Gastrocnemius medialis (tissue), 4 donors: ENCODE results near the gene PLA2G6.

Experiments
- POLR2A ChIP-seq, 2 donors: fragments of 450-650 bp; IDR thresholded peaks; one replicate each; pipeline ENCODE4 v1.6.1; 2017; ENCODE audit warnings: antibody characterized with exemption in 2 of 2, mild to moderate bottlenecking in 2 of 2, moderate library complexity in 2 of 2
- TF ChIP-seq, protein P1 (sequence below), 5 experiments: fragments of 450-650 bp in 3 of 5; fragments of 200-600 bp in 2 of 5; sonication (generic) in 2 of 5; IDR thresholded peaks in 4 of 5; conservative IDR thresholded peaks in 1 of 5; 1 replicate in 4 of 5; 2 replicates in 1 of 5; pipeline ENCODE4 v1.5.1; 2016 to 2019; ENCODE audit warnings: antibody characterized with exemption in 5 of 5, mild to moderate bottlenecking in 3 of 5, moderate library complexity in 3 of 5

DNA sequence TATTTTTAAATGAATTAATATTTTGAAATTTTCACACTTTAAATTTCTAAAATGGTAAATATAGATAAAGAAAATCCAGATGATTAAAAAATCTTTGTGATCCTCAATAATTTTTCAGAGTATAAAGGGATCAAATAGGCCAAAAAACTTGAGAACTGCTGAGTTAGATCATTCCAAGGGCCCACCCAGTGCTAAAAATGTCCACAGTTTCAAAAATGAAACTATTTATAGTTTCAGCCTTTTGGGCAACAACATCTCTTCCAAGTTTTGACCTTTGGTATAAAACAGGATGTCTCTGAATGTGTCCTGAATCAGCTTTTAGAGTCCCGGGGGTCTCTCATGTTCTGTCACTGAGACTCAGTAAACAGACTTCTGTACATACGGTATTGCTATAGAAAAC is 50.2 kb downstream of the PLA2G6 start:
- TF ChIP-seq, protein P1, sequence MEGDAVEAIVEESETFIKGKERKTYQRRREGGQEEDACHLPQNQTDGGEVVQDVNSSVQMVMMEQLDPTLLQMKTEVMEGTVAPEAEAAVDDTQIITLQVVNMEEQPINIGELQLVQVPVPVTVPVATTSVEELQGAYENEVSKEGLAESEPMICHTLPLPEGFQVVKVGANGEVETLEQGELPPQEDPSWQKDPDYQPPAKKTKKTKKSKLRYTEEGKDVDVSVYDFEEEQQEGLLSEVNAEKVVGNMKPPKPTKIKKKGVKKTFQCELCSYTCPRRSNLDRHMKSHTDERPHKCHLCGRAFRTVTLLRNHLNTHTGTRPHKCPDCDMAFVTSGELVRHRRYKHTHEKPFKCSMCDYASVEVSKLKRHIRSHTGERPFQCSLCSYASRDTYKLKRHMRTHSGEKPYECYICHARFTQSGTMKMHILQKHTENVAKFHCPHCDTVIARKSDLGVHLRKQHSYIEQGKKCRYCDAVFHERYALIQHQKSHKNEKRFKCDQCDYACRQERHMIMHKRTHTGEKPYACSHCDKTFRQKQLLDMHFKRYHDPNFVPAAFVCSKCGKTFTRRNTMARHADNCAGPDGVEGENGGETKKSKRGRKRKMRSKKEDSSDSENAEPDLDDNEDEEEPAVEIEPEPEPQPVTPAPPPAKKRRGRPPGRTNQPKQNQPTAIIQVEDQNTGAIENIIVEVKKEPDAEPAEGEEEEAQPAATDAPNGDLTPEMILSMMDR (IDR thresholded peaks at IDR 0.05 in 4 of 5, conservative IDR thresholded peaks at IDR 0.05 in 1 of 5) = no peak
- no peak for TF ChIP-seq POLR2A (IDR thresholded peaks at IDR 0.05)
